CD14-positive monocyte (primary cell): Measurements from ENCODE around the gene PTPN7. TPM values are rescaled to one million over a fixed set of nuclear protein-coding genes. Genes with fewer than 3 reads are reported as not detected.

Experiments
- DNase-seq, 3 donors: peaks; one replicate each; pipeline ENCODE4 v3.0.0-alpha.2; 2011 to 2022
- H2AFZ ChIP-seq: 2 replicates; pipeline ENCODE4 v1.6.0; 2012; ENCODE audit warnings: mild to moderate bottlenecking, low read depth, low read length, inconsistent platforms; ENCODE audit not compliant: insufficient read depth, poor library complexity, severe bottlenecking
- H3K27ac ChIP-seq, 2 donors: 1 replicate in 1 of 2; 2 replicates in 1 of 2; pipeline ENCODE4 v1.5.1; 2012 to 2013; ENCODE audit warnings: low read length in 2 of 2, control low read depth in 1 of 2, inconsistent platforms in 1 of 2, low read depth in 1 of 2, mild to moderate bottlenecking in 1 of 2
- H3K27me3 ChIP-seq, 2 donors: one replicate each; pipeline versions ENCODE4 v1.6.0 to v1.6.1; 2011 to 2013; ENCODE audit warnings: low read length in 2 of 2; ENCODE audit not compliant: control insufficient read depth in 2 of 2, insufficient read depth in 2 of 2
- H3K36me3 ChIP-seq, 2 donors: replicated peaks in 1 of 2; 1 replicate in 1 of 2; 2 replicates in 1 of 2; pipeline versions ENCODE4 v1.5.1 to v1.6.1; 2012 to 2013; ENCODE audit warnings: low read length in 2 of 2, control low read depth in 1 of 2, inconsistent platforms in 1 of 2, mild to moderate bottlenecking in 1 of 2; ENCODE audit not compliant: insufficient read depth in 2 of 2, control insufficient read depth in 1 of 2
- H3K4me1 ChIP-seq, 2 donors: 1 replicate in 1 of 2; 2 replicates in 1 of 2; pipeline versions ENCODE4 v1.5.1 to v1.6.1; 2012 to 2013; ENCODE audit warnings: low read length in 2 of 2, control low read depth in 1 of 2, inconsistent platforms in 1 of 2, mild to moderate bottlenecking in 1 of 2, moderate library complexity in 1 of 2; ENCODE audit not compliant: insufficient read depth in 2 of 2, control insufficient read depth in 1 of 2
- H3K4me2 ChIP-seq: replicated peaks from 2 replicates; pipeline ENCODE3; 2012; ENCODE audit warnings: low read length, moderate library complexity, mild to moderate bottlenecking; ENCODE audit not compliant: poor library complexity, severe bottlenecking; ENCODE audit errors: extremely low read depth
- H3K4me3 ChIP-seq, 3 experiments: fragments of 200-600 bp in 1 of 3; sonication (generic) in 1 of 3; replicated peaks in 1 of 3; 1 replicate in 2 of 3; 2 replicates in 1 of 3; pipeline ENCODE4 v1.5.1; 2011 to 2013; ENCODE audit warnings: low read length in 3 of 3, mild to moderate bottlenecking in 3 of 3, control low read depth in 2 of 3, low read depth in 2 of 3, inconsistent platforms in 1 of 3, moderate library complexity in 1 of 3
- H3K79me2 ChIP-seq: 2 replicates; pipeline ENCODE4 v1.6.0; 2012; ENCODE audit warnings: mild to moderate bottlenecking, control low read depth, inconsistent platforms, low read length, moderate library complexity; ENCODE audit not compliant: insufficient read depth
- H3K9ac ChIP-seq: 2 replicates; pipeline ENCODE4 v1.6.0; 2017; ENCODE audit warnings: low read length, mild to moderate bottlenecking; ENCODE audit not compliant: insufficient read depth, poor library complexity, severe bottlenecking
- H3K9me3 ChIP-seq, 2 donors: replicated peaks in 1 of 2; 1 replicate in 1 of 2; 2 replicates in 1 of 2; pipeline versions ENCODE4 v1.5.1 to v1.6.1; 2012 to 2013; ENCODE audit warnings: low read length in 2 of 2, control low read depth in 1 of 2; ENCODE audit not compliant: control insufficient read depth in 1 of 2, insufficient read depth in 1 of 2
- H4K20me1 ChIP-seq: 2 replicates; pipeline ENCODE4 v1.6.0; 2012; ENCODE audit warnings: mild to moderate bottlenecking, low read length, control low read depth, moderate library complexity; ENCODE audit not compliant: insufficient read depth
- H3K27ac Mint-ChIP-seq, 7 donors: one replicate each; pipeline ENCODE4 v1.8.0; 2020; ENCODE audit warnings: mild to moderate bottlenecking in 7 of 7, mixed read lengths in 7 of 7, moderate library complexity in 6 of 7, inconsistent platforms in 2 of 7
- H3K27me3 Mint-ChIP-seq, 3 donors: one replicate each; pipeline ENCODE4 v1.8.0; 2021 to 2022; ENCODE audit warnings: low read depth in 3 of 3, mild to moderate bottlenecking in 3 of 3, mixed read lengths in 3 of 3, moderate library complexity in 3 of 3, inconsistent platforms in 1 of 3
- H3K36me3 Mint-ChIP-seq, 2 donors: one replicate each; pipeline ENCODE4 v1.8.0; 2020; ENCODE audit warnings: mixed read lengths in 2 of 2, inconsistent platforms in 1 of 2, mild to moderate bottlenecking in 1 of 2
- H3K4me1 Mint-ChIP-seq: one replicate; pipeline ENCODE4 v1.8.0; 2020; ENCODE audit warnings: mild to moderate bottlenecking, mixed read lengths
- H3K4me3 Mint-ChIP-seq, 2 donors: one replicate each; pipeline ENCODE4 v1.8.0; 2020; ENCODE audit warnings: mild to moderate bottlenecking in 2 of 2, mixed read lengths in 2 of 2, moderate library complexity in 1 of 2
- H3K9me3 Mint-ChIP-seq, 7 donors: one replicate each; pipeline ENCODE4 v1.8.0; 2020 to 2022; ENCODE audit warnings: mixed read lengths in 7 of 7, mild to moderate bottlenecking in 6 of 7, moderate library complexity in 6 of 7, inconsistent platforms in 2 of 7
- WGBS: methylation state at CpG from one replicate; pipeline ENCODE4 v1.1.5; 2013; ENCODE audit warnings: missing lambda C conversion rate; ENCODE audit not compliant: insufficient coverage; 5-methylcytosine and 5-hydroxymethylcytosine counted together
- intact Hi-C, 2 donors: fragments of 100-400 bp; cut with micrococcal nuclease; formaldehyde crosslinking; loops; one replicate each; pipeline versions ENCODE4 v1.15.0 to v1.15.1; 2023
- polyA plus RNA-seq, 3 donors: library from polyadenylated mRNA; depleted of rRNA in 1 of 3; unstranded in 2 of 3; stranded (reverse) in 1 of 3; fragments of 300-500 nt in 2 of 3; fragments of >200 nt in 1 of 3; fragmentation: Illumina TruSeq in 2 of 3; gene quantifications; 1 replicate in 2 of 3; 2 replicates in 1 of 3; pipeline ENCODE4 v1.2.3, GENCODE V29; 2012 to 2021
- TF ChIP-seq, protein P1 (sequence below): fragments of 200-600 bp; IDR thresholded peaks from one replicate; pipeline ENCODE4 v1.8.0; 2022; ENCODE audit warnings: antibody characterized with exemption, mild to moderate bottlenecking

PTPN7 gene
- polyA plus RNA-seq, 3 donors = 4.0 to 18.8 (median 8.3) TPM

DNA sequence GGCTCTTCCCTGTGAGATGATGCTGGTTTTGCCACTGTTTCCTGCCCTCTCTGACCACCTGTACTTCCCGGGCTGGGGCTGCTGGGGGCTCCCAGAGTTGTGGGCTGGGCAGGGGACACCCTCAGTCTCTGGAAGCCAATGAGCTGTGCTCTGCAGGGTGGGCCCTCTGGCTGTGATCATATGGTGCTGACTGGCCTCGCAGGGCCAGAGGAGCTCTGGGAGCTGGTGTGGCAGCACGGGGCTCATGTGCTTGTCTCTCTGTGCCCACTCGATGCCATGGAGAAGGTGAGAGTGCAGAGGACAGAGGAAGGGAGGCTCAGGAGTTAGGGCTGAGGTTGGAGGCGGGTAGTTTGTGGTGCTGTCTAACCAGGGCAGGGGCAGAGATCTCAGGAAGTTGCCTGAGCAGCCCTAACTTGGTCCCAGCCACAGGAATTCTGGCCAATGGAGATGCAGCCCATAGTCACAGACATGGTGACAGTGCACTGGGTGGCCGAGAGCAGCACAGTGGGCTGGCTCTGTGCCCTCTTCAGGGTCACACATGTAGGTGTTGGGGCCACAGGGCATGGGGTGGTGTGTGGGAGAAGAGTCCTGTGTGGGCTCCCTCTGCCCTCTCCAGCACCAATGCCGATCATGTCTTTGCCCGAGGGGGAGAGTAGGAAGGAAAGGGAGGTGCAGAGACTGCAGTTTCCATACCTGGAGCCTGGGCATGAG lies 27.4 kb upstream of the PTPN7 start:
- H3K9ac ChIP-seq = no peak overlapping the region
- no peak overlapping the region for H2AFZ ChIP-seq
- H3K36me3 ChIP-seq = no peaks in the 10 kb centered on the region
- Mint-ChIP-seq H3K27me3 (peaks cover 14 to 34% (median 18%) of the 10 kb centered on the region in 3 donors), H3K36me3 (no peaks in the 10 kb centered on the region), H3K4me3 (no peak overlapping the region), H3K4me1 (peaks cover 2% of the 10 kb centered on the region), H3K27ac (no peak overlapping the region), H3K9me3 (peaks cover 0 to 2% (median 0%) of the 10 kb centered on the region in 7 donors)
- H3K4me2 ChIP-seq = no peak overlapping the region
- WGBS = 76% methylated on average over 6 of the region's 8 CpGs
- peaks cover 0 to 1% of the 10 kb centered on the region in 2 donors for H3K27me3 ChIP-seq
- intact Hi-C loops = loop anchor here in 1 of 2 donors (2.0 to 10.0 kb wide), 2 partner anchors 127 to 531 kb away; no protein-coding TSS in a partner anchor
- H3K79me2 ChIP-seq = no peaks in the 10 kb centered on the region
- no peak overlapping the region for H3K27ac ChIP-seq
- no peaks in the 10 kb centered on the region for H3K4me1 ChIP-seq
- no peak for DNase-seq
- no peaks in the 10 kb centered on the region for H4K20me1 ChIP-seq
- H3K9me3 ChIP-seq = no peaks in the 10 kb centered on the region
- TF ChIP-seq, protein P1, sequence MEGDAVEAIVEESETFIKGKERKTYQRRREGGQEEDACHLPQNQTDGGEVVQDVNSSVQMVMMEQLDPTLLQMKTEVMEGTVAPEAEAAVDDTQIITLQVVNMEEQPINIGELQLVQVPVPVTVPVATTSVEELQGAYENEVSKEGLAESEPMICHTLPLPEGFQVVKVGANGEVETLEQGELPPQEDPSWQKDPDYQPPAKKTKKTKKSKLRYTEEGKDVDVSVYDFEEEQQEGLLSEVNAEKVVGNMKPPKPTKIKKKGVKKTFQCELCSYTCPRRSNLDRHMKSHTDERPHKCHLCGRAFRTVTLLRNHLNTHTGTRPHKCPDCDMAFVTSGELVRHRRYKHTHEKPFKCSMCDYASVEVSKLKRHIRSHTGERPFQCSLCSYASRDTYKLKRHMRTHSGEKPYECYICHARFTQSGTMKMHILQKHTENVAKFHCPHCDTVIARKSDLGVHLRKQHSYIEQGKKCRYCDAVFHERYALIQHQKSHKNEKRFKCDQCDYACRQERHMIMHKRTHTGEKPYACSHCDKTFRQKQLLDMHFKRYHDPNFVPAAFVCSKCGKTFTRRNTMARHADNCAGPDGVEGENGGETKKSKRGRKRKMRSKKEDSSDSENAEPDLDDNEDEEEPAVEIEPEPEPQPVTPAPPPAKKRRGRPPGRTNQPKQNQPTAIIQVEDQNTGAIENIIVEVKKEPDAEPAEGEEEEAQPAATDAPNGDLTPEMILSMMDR = no peak
- H3K4me3 ChIP-seq = no peak overlapping the region

DNA sequence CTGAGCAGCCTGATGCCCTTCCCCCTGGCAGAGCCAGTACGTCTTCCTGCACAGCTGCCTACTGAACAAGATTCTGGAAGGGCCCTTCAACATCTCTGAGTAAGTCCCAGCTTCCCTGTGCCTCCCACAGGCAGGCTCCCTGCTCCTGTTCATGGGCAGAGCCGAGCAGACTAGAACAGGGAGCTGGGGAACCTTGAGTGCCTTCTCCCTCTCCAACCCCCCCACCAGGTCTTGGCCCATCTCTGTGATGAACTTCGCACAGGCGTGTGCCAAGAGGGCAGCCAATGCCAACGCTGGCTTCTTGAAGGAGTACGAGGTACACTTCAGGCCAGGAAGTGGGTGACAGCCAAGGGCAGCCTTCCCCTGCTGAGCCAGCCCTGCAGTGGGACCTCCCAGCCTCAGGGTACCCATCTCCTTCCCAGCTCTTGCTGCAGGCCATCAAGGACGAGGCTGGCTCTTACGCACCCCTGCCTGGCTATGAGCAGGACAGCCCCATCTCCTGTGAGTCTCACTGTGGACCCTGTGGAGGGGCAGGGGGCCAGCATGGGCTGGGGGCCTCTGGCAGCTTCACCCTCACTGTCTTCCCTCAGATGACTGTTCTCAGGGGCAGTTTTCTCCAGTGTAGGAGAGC lies 26.8 kb upstream of the PTPN7 start:
- Mint-ChIP-seq H3K36me3 (no peaks in the 10 kb centered on the region), H3K9me3 (no peaks in the 10 kb centered on the region), H3K27me3 (peaks cover 9 to 27% (median 18%) of the 10 kb centered on the region in 3 donors), H3K4me1 (peaks cover 2% of the 10 kb centered on the region), H3K27ac (no peak overlapping the region), H3K4me3 (no peak overlapping the region)
- no peaks in the 10 kb centered on the region for H3K9me3 ChIP-seq
- no peak overlapping the region for H3K27ac ChIP-seq
- no peak overlapping the region for H3K9ac ChIP-seq
- 76% methylated on average over 6 of the region's 8 CpGs for WGBS
- H3K27me3 ChIP-seq = no peaks in the 10 kb centered on the region
- H3K4me3 ChIP-seq = no peak overlapping the region
- no peaks in the 10 kb centered on the region for H4K20me1 ChIP-seq
- intact Hi-C loops = loop anchor here in 1 of 2 donors (2.0 to 10.0 kb wide), 2 partner anchors 128 to 532 kb away; no protein-coding TSS in a partner anchor
- no peaks in the 10 kb centered on the region for H3K4me1 ChIP-seq
- H3K79me2 ChIP-seq = no peaks in the 10 kb centered on the region
- H3K4me2 ChIP-seq = no peak overlapping the region
- no peak for DNase-seq
- no peaks in the 10 kb centered on the region for H3K36me3 ChIP-seq
- TF ChIP-seq, protein P1 = no peak
- no peak overlapping the region for H2AFZ ChIP-seq
